Activated B cell treated with CpG ODN at 0.5 μM for 24 hours (primary cell): ENCODE measurements around the gene PHPT1. TPM values are rescaled to one million over a fixed set of nuclear protein-coding genes. Genes with fewer than 3 reads are reported as not detected.
"Not testable (repeated sequence)": the region's sequence is repeated elsewhere in the genome, so short reads cannot be mapped to it uniquely, and the experiment has no call there.

Experiments
- ATAC-seq: fragments of 200-7000 bp; cut with Tn5 transposase; one replicate; pipeline ENCODE4 v1.10.0; 2021; ENCODE audit warnings: low read depth, mild to moderate bottlenecking, moderate library complexity
- CTCF ChIA-PET: fragments of 350-600 bp; sonication (Branson Sonifier 250); formaldehyde crosslinking; loops from one replicate; lab custom pipeline; 2021; ENCODE audit warnings: antibody characterized with exemption; lab: Charles Lee
- POLR2A ChIA-PET: fragments of 350-600 bp; sonication (Branson Sonifier 250); formaldehyde crosslinking; loops from one replicate; lab custom pipeline; 2021; ENCODE audit warnings: antibody characterized with exemption; lab: Charles Lee
- DNase-seq: peaks from one replicate; pipeline ENCODE4 v3.0.0; 2022
- H3K27ac Mint-ChIP-seq: one replicate; pipeline ENCODE4 v1.8.0; 2020; ENCODE audit warnings: mixed read lengths
- H3K27me3 Mint-ChIP-seq: one replicate; pipeline ENCODE4 v1.8.0; 2021; ENCODE audit warnings: mixed read lengths
- H3K36me3 Mint-ChIP-seq: one replicate; pipeline ENCODE4 v1.8.0; 2021; ENCODE audit warnings: low read depth, mixed read lengths
- H3K4me1 Mint-ChIP-seq: one replicate; pipeline ENCODE4 v1.8.0; 2021; ENCODE audit warnings: mixed read lengths
- H3K4me3 Mint-ChIP-seq: one replicate; pipeline ENCODE4 v1.8.0; 2020; ENCODE audit warnings: mild to moderate bottlenecking, mixed read lengths
- H3K9me3 Mint-ChIP-seq: one replicate; pipeline ENCODE4 v1.8.0; 2020; ENCODE audit warnings: mixed read lengths
- intact Hi-C: fragments of 100-400 bp; cut with micrococcal nuclease; formaldehyde crosslinking; loops from one replicate; pipeline ENCODE4 v1.15.1; 2024
- total RNA-seq: library from RNA; stranded (reverse); gene quantifications from 2 replicates; pipeline ENCODE4 v1.2.3, GENCODE V29; 2022
- TF ChIP-seq, protein P1 (sequence below): fragments of 200-600 bp; IDR thresholded peaks from one replicate; pipeline ENCODE4 v1.8.0; 2022; ENCODE audit warnings: antibody characterized with exemption, mild to moderate bottlenecking

PHPT1 gene
- total RNA-seq, 1 donor from 2014 or later = 64.6 TPM

DNA sequence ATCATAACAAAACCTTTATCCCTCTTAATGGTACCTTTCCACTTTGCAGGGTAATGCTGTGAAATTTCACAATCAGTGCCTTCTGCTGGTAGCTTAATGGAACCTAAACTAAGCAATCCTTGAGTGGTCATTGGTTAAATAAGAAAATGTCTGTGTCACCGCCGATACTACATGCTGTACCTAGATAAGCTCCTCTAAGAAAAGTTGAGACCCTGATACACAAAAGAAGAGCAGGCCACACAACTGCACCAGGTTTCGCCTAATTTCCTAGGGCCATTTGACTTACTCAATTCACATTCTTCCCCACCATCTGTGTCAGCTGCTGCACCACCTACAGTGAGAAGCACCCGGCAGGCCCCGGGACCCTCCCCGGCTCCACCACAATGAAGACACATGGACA, 25.9 kb downstream of the PHPT1 start:
- ATAC-seq (no peak), DNase-seq (no peak)
- Mint-ChIP-seq H3K9me3 (peaks cover 2% of the 10 kb centered on the region), H3K36me3 (no peaks in the 10 kb centered on the region), H3K4me3 (no peak overlapping the region), H3K4me1 (peaks cover under 1% of the 10 kb centered on the region), H3K27me3 (no peaks in the 10 kb centered on the region), H3K27ac (no peak overlapping the region)
- ChIA-PET CTCF (no interaction called here), POLR2A (interaction anchor here (1.0 kb wide), 1 partner anchor 9 kb away, joined by 3 read pairs; the partner anchor contains the start of gene EDF1)
- intact Hi-C loops = no loop called here
- TF ChIP-seq, protein P1, sequence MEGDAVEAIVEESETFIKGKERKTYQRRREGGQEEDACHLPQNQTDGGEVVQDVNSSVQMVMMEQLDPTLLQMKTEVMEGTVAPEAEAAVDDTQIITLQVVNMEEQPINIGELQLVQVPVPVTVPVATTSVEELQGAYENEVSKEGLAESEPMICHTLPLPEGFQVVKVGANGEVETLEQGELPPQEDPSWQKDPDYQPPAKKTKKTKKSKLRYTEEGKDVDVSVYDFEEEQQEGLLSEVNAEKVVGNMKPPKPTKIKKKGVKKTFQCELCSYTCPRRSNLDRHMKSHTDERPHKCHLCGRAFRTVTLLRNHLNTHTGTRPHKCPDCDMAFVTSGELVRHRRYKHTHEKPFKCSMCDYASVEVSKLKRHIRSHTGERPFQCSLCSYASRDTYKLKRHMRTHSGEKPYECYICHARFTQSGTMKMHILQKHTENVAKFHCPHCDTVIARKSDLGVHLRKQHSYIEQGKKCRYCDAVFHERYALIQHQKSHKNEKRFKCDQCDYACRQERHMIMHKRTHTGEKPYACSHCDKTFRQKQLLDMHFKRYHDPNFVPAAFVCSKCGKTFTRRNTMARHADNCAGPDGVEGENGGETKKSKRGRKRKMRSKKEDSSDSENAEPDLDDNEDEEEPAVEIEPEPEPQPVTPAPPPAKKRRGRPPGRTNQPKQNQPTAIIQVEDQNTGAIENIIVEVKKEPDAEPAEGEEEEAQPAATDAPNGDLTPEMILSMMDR = no peak

DNA sequence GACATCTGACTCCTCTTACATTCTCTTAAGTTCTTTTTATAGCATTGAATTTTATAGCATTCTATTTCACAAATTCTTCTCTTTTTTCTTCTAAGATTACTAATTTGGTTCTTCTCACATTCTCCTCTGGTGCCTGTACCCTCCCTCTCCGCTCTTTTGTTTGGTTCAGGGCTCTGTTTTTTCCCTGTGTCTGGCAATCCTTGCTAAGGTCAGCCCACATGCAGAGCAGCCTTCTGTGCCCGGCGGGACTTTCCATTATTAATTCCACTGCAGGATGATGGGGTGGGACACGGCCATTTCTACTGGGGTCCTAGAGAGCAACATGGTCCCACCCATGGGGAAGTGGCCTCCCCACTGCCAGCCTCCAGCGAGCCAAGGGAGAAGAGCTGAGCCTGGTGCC, 27.3 kb downstream of the PHPT1 start:
- Mint-ChIP-seq H3K27me3 (no peaks in the 10 kb centered on the region), H3K4me1 (peaks cover 8% of the 10 kb centered on the region), H3K27ac (no peak overlapping the region), H3K36me3 (no peaks in the 10 kb centered on the region), H3K4me3 (no peak overlapping the region), H3K9me3 (peaks cover 2% of the 10 kb centered on the region)
- CTCF ChIA-PET = no interaction called here
- TF ChIP-seq, protein P1 = no peak
- intact Hi-C loops = no loop called here
- POLR2A ChIA-PET = no interaction called here
- DNase-seq = no peak
- no peak for ATAC-seq

DNA sequence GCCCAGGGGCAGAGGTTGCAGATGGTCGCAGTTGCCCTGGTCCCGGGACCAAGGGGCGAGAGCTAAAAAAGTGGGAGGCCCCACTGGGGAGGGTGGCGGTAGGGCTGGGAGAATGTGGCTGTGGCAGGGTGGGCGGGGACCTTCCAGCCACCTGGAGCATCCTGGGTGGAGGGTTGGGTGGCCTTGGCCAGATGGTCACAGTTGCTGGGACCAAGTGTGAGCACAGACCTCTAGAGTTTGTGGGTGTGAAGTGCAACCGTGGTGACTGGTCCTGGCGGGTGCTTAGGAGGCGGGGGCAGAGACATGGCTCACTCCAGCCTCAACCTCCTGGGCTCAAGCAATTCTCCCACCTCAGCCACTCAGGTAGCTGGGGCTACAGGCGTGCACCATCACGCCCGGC, 31.4 kb downstream of the PHPT1 start:
- DNase-seq (no peak), ATAC-seq (no peak)
- CTCF ChIA-PET = no interaction called here
- H3K27me3 Mint-ChIP-seq = no peaks in the 10 kb centered on the region
- H3K4me1 Mint-ChIP-seq = peaks cover 35% of the 10 kb centered on the region
- TF ChIP-seq, protein P1 = no peak
- POLR2A ChIA-PET = interaction anchor here (0.6 to 2.9 kb wide), 6 partner anchors 16 to 625 kb away, joined by 3 to 32 read pairs (median 8); no protein-coding TSS in a partner anchor
- intact Hi-C loops = loop anchor here (10.0 kb wide), 1 partner anchor 344 kb away; the partner anchor contains the start of genes CYSRT1, RNF208 and RNF224
- no peak overlapping the region for H3K27ac Mint-ChIP-seq
- H3K36me3 Mint-ChIP-seq = no peaks in the 10 kb centered on the region
- H3K9me3 Mint-ChIP-seq = no peaks in the 10 kb centered on the region
- H3K4me3 Mint-ChIP-seq = no peak overlapping the region

DNA sequence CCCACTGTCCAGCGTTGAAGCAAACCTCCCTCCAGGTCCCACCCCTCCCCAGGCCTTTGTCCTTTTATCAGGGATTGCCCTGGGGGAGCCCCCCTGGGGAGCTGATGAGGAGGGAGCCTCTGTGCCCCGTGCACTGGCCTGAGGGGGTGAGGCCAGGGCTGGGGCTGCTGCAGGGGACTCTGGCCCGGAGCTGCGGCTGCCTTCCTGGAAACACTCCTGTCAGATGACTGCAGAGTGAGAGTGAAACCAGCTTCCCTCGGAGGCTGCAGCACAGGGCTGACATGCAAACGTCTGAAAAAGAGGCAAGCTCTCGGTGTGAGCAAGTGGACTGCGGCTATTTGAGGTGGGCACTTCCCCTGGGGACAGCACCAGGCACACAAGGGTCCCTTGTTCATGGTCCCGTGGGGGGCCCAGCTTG, 32.5 kb downstream of the PHPT1 start:
- peak; percentile 29 for DNase-seq
- TF ChIP-seq, protein P1 = no peak
- intact Hi-C loops = loop anchor here (1.0 to 10.0 kb wide), 5 partner anchors 15 to 343 kb away; partner anchors contain the start of genes CYSRT1, EDF1, FBXW5 and PHPT1
- no peak for ATAC-seq
- no peaks in the 10 kb centered on the region for H3K9me3 Mint-ChIP-seq
- ChIA-PET POLR2A (interaction anchor here (0.6 to 2.9 kb wide), 14 partner anchors 9 to 148 kb away, joined by 3 to 32 read pairs (median 4); partner anchors contain the start of genes AJM1 and EDF1), CTCF (interaction anchor here (1.1 to 1.9 kb wide), 2 partner anchors 39 to 148 kb away, joined by 4 to 8 read pairs; partner anchors contain the start of gene AJM1)
- no peaks in the 10 kb centered on the region for H3K27me3 Mint-ChIP-seq
- H3K27ac Mint-ChIP-seq = peak overlapping the region; percentile 79
- H3K4me1 Mint-ChIP-seq = peaks cover 35% of the 10 kb centered on the region
- H3K36me3 Mint-ChIP-seq = no peaks in the 10 kb centered on the region
- H3K4me3 Mint-ChIP-seq = peak overlapping the region; percentile 82

DNA sequence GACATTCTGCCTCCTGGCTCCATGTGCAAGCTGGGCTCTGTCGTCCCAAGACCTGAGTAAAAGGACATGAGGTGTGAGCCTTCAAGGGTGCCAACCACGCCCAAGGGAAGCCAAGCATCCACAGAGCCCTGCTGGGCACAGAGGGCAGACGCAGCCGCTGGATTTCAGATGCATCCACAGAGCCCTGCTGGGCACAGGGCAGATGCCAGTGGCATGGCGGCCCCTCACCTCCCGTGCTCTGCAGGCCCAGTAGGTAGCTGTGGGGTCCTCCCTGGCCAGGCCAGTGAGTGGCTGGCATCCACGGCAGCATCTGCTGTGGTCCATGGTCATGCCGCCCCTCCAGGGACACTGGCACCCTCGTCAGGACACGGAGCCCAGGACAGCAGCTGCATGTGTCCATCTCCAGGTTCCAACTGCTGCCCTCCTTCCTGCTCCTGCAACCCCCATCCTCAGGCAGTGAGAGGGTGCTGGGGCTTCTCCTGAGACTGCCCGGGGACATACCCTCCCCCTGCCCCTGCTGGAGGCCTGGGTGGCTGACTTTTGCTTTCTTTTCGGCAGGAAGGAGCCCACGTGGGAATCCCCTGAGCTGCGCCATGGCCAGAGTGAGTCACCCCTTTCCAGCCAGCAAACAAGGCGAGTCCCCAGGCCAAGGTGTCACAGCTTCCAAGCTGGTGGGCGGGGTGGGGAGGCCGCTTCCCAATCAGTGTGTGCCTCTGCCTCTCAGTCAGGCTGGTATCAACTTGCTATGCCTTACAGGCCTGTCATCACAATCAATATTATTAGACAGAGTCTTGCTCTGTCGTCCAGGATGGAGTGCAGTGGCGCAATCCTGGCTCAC, 33.1 kb downstream of the PHPT1 start:
- H3K36me3 Mint-ChIP-seq = peaks cover 3% of the 10 kb centered on the region
- peak overlapping the region; percentile 79 for H3K27ac Mint-ChIP-seq
- H3K4me1 Mint-ChIP-seq = peaks cover 39% of the 10 kb centered on the region
- CTCF ChIA-PET = interaction anchor here (1.1 to 1.9 kb wide), 2 partner anchors 40 to 148 kb away, joined by 4 to 8 read pairs; partner anchors contain the start of gene AJM1
- TF ChIP-seq, protein P1 = no peak
- peak overlapping the region; percentile 82 for H3K4me3 Mint-ChIP-seq
- no peaks in the 10 kb centered on the region for H3K27me3 Mint-ChIP-seq
- H3K9me3 Mint-ChIP-seq = no peaks in the 10 kb centered on the region
- ATAC-seq (peak; percentile 47), DNase-seq (peak; percentile 70)
- intact Hi-C loops = loop anchor here (1.0 to 10.0 kb wide), 5 partner anchors 16 to 342 kb away; partner anchors contain the start of genes CYSRT1, EDF1, FBXW5 and PHPT1
- POLR2A ChIA-PET = interaction anchor here (0.5 to 2.9 kb wide), 15 partner anchors 9 to 668 kb away, joined by 3 to 32 read pairs (median 5); partner anchors contain the start of genes AJM1, EDF1 and PNPLA7

DNA sequence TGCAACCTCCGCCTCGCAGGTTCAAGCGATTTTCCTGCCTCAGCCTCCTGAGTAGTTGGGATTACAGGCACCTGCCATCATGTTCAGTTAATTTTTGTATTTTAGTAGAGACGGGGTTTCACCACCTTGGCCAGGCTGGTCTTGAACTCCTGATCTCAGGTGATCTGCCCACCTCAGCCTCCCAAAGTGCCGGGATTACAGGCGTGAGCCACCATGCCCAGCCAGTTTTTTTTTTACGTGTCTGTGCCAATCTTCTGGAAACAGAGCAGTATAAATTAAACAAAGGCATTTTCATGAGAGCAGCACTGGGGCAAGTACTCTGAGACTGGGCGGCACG, 33.7 kb downstream of the PHPT1 start:
- ChIA-PET POLR2A (interaction anchor here (0.5 to 2.9 kb wide), 10 partner anchors 10 to 667 kb away, joined by 3 to 32 read pairs (median 6); partner anchors contain the start of genes EDF1 and PNPLA7), CTCF (interaction anchor here (1.9 kb wide), 1 partner anchor 40 kb away, joined by 8 read pairs; the partner anchor contains the start of gene AJM1)
- peaks cover 43% of the 10 kb centered on the region for H3K4me1 Mint-ChIP-seq
- ATAC-seq, DNase-seq, H3K36me3 Mint-ChIP-seq, H3K9me3 Mint-ChIP-seq, H3K27me3 Mint-ChIP-seq: not testable (repeated sequence)
- H3K4me3 Mint-ChIP-seq = peak overlapping the region; percentile 82
- H3K27ac Mint-ChIP-seq = peak overlapping the region; percentile 79
- intact Hi-C loops = loop anchor here (1.0 to 10.0 kb wide), 5 partner anchors 17 to 342 kb away; partner anchors contain the start of genes CYSRT1, EDF1, FBXW5 and PHPT1
